Measurements from ENCODE around the gene A1CF. TPM values are rescaled to one million over a fixed set of nuclear protein-coding genes. Genes with fewer than 3 reads are reported as not detected.

A1CF gene
- total and polyA plus RNA-seq, 9 donors = 0.12 to 0.15 TPM; not detected in 7

DNA sequence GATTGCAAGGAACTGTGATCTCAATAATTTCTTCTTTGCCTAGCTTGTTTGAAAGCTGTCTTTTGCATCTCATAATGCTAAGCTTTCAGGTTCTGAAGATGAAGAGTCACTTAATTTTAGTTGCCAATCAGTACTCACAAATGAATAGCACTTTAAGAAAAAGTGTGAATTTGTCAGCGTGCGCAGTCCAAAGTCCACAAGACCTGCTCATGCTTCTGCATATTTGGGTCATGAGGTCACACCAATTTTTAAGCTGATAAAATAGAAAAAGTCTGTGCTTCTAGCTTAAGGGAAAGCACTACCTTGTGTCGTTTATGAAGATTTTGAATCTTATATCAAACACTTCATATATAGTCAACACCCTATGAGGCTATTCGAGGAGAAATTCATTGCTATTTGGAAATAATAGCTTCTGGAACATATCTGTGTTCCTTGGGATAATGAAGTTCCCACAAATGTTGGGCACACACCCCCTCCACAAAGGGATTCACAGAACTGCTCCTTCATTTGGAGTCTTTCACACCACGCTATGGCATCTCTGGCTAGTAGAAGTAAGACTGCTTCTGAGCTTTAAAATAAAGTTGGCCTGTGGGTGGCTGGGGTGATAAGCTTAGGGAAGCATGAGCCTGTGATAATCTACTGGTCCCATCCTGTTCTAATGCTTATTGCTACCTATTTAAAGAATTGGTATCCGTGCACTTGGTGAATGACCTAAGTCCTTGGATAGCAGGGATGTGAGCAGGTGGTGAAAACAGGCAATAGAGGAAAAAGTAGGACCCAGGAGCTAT is 33.3 kb downstream of the A1CF start:
- Histone ChIP-seq H3K9me3 (no peaks in the 10 kb centered on the region), H3K27ac (no peak overlapping the region), H3K36me3 (no peaks in the 10 kb centered on the region), H3K4me1 (ENCODE audit: insufficient read depth) (no peaks in the 10 kb centered on the region), H3K27me3 (no peaks in the 10 kb centered on the region), H3K4me3 (no peak overlapping the region)
- DNase-seq = no peak
- intact Hi-C loops (cut with DNase I) = no loop called here
- 81 to 92% (median 86%) methylated on average over 6 of the region's 6 CpGs for WGBS, 3 donors
- TF ChIP-seq EP300 (IDR thresholded peaks at IDR 0.05) (no peak), POLR2A (IDR thresholded peaks at IDR 0.05) (no peak)
- TF ChIP-seq, protein P1, sequence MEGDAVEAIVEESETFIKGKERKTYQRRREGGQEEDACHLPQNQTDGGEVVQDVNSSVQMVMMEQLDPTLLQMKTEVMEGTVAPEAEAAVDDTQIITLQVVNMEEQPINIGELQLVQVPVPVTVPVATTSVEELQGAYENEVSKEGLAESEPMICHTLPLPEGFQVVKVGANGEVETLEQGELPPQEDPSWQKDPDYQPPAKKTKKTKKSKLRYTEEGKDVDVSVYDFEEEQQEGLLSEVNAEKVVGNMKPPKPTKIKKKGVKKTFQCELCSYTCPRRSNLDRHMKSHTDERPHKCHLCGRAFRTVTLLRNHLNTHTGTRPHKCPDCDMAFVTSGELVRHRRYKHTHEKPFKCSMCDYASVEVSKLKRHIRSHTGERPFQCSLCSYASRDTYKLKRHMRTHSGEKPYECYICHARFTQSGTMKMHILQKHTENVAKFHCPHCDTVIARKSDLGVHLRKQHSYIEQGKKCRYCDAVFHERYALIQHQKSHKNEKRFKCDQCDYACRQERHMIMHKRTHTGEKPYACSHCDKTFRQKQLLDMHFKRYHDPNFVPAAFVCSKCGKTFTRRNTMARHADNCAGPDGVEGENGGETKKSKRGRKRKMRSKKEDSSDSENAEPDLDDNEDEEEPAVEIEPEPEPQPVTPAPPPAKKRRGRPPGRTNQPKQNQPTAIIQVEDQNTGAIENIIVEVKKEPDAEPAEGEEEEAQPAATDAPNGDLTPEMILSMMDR (IDR thresholded peaks at IDR 0.05) = no peak

DNA sequence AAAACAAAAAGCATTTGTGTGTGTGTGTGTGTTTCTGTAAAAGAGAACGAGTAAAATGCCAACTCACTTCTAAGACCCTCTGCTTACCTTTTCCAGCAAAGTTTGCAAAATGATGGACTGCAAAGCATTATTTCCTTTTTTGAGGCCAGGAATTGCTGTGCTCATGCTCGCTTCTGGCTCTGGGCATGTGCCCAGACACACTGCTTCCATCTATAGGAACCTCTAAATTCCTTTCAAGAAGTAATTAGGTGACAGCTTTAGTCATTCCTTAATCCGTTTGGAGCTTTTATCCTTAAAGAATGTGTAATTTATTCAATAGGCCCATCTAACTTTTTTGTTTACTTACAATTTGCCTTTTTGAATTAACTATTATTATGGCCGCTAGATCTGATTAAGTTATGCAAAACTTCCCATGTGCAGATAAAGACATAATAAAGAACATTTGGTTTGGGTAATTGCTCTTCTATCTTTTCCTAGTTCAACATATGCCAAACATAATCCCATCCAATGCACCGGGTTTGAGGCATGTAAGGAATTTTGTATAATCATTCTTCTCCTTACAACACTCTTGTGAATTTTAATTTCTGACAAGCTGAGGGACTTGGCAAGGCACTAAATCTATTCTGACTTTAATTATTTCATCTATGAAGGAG is 34.7 kb downstream of the A1CF start:
- H3K27ac ChIP-seq = no peak overlapping the region
- WGBS, 3 donors = 19 to 35% (median 28%) methylated on average over 5 of the region's 5 CpGs
- no peak overlapping the region for H3K4me3 ChIP-seq
- intact Hi-C loops (cut with DNase I) = no loop called here
- H3K9me3 ChIP-seq = no peaks in the 10 kb centered on the region
- H3K4me1 ChIP-seq (ENCODE audit: insufficient read depth) = no peaks in the 10 kb centered on the region
- H3K36me3 ChIP-seq = no peaks in the 10 kb centered on the region
- TF ChIP-seq, protein P1 (IDR thresholded peaks at IDR 0.05) = no peak
- no peak for TF ChIP-seq EP300 (IDR thresholded peaks at IDR 0.05)
- H3K27me3 ChIP-seq = no peaks in the 10 kb centered on the region
- no peak for DNase-seq

DNA sequence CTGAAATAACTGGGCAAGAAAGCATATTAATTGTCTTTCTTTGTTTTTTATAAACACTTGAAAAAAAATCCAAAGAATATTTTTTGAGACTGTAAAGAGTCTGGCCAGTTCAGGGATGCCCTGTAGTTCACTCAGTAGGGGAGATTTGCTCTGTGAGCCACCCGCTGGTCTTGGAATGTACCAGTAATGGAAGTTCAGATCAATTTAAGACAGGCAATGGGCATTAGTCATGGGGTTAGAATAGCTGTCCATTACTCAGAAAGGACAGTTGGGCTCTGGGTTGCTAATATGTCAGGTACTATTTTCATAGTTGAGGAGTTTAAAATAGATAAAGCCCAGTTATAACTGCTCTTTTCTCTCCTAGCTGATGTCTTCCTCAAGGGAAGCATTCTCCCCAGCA is 38.7 kb downstream of the A1CF start:
- H3K4me3 ChIP-seq = no peak overlapping the region
- no peaks in the 10 kb centered on the region for H3K4me1 ChIP-seq (ENCODE audit: insufficient read depth)
- WGBS, 3 donors = 60 to 76% (median 76%) methylated on average over 1 of the region's 1 CpG
- DNase-seq = no peak
- no peak for TF ChIP-seq EP300 (IDR thresholded peaks at IDR 0.05)
- TF ChIP-seq POLR2A (IDR thresholded peaks at IDR 0.05) = no peak
- TF ChIP-seq, protein P1 (IDR thresholded peaks at IDR 0.05) = no peak
- H3K27ac ChIP-seq = no peak overlapping the region
- H3K9me3 ChIP-seq = no peaks in the 10 kb centered on the region
- intact Hi-C loops (cut with DNase I) = no loop called here
- no peaks in the 10 kb centered on the region for H3K36me3 ChIP-seq
- no peaks in the 10 kb centered on the region for H3K27me3 ChIP-seq

DNA sequence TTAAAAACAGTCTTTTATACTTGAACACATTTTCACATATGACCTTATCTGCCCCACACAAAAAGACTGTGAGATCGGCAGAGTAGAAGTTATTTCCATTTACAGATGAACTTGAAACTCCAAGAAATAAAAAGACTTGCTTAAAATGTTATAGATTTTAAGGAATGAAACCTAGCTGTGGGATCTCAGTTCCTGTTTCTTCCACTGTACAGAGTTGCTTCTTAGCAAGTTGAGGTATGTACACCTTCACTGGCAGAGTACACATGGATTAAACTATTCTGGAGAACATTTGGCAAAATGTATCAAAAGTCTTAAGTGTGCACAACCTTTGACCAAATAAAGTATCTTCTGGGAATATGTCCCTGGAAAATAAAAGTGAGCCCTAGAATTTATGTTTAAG is 48.3 kb downstream of the A1CF start:
- no peak overlapping the region for H3K4me3 ChIP-seq
- H3K36me3 ChIP-seq = no peaks in the 10 kb centered on the region
- no peaks in the 10 kb centered on the region for H3K9me3 ChIP-seq
- intact Hi-C loops (cut with DNase I) = no loop called here
- DNase-seq = no peak
- WGBS, 3 donors = 76 to 84% (median 82%) methylated on average over 1 of the region's 1 CpG
- TF ChIP-seq EP300 (IDR thresholded peaks at IDR 0.05) (no peak), POLR2A (IDR thresholded peaks at IDR 0.05) (no peak)
- TF ChIP-seq, protein P1 (IDR thresholded peaks at IDR 0.05) = no peak
- no peaks in the 10 kb centered on the region for H3K27me3 ChIP-seq
- H3K4me1 ChIP-seq (ENCODE audit: insufficient read depth) = no peaks in the 10 kb centered on the region
- no peak overlapping the region for H3K27ac ChIP-seq

Data from ovary (tissue), 9 donors.